K562 (cell line): ENCODE data around the gene PTGER3.

Experiments used
- CHCHD3 ChIP-seq: fragments of 250-450 bp; sonication (Bioruptor Pico); IDR thresholded peaks from 2 replicates; pipeline ENCODE4 v2.1.2; 2022; ENCODE audit warnings: mild to moderate bottlenecking
- CTCF ChIP-seq, 3 experiments: IDR thresholded peaks in 2 of 3; conservative IDR thresholded peaks in 1 of 3; 2 replicates each; pipeline ENCODE4 v1.5.1; 2011 to 2012; ENCODE audit warnings: low read length in 3 of 3, mild to moderate bottlenecking in 3 of 3, control low read depth in 2 of 3, improper control_type of control experiment in 1 of 3, inconsistent platforms in 1 of 3, low read depth in 1 of 3, mixed read lengths in 1 of 3, moderate library complexity in 1 of 3; ENCODE audit not compliant: insufficient read depth in 2 of 3
- POLR2AphosphoS5 ChIP-seq: IDR thresholded peaks from 2 replicates; pipeline ENCODE4 v1.6.1; 2011; ENCODE audit warnings: mild to moderate bottlenecking, low read depth, low read length, moderate library complexity; ENCODE audit not compliant: control insufficient read depth, insufficient read depth
- RAD21 ChIP-seq, 2 experiments: fragments of 250-450 bp in 1 of 2; fragments of 450-650 bp in 1 of 2; sonication (Bioruptor Pico) in 1 of 2; formaldehyde crosslinking in 1 of 2; IDR thresholded peaks in 1 of 2; conservative IDR thresholded peaks in 1 of 2; 2 replicates each; pipeline versions ENCODE4 v1.4.0 to v1.8.0; 2020 to 2022; ENCODE audit warnings: mild to moderate bottlenecking in 2 of 2, moderate library complexity in 1 of 2
- ZC3H11A ChIP-seq: IDR thresholded peaks from 2 replicates; pipeline ENCODE4 v1.6.1; 2012; ENCODE audit warnings: low read depth, low read length, improper control_type of control experiment

DNA sequence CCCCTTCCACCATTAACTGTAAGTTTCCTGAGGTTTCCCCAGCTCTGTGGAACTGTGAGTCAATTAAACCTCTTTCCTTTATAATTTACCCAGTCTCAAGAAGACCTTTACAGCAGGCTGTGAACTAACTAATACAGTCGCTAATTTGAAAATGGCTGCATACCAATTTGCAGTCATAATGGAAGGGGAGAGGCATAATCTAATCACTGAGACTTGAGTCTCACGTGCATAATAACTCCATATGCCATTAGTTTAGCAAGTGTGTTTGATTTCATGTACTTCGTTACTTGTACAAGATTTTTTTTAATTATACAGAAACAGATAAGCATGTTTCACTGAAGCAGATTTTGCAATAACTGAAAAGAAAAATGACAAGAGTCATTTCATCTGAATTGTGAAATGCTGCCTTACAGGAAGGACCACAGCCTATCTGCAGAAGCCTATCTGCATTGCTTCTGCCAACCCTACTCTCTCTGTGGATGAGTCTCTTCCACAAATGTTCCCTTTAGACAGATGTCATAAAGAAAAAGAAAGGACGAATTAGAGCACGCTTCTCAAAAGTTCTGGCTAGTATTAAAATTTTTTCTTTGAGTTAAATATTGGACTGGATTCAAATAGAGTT lies 99.1 kb downstream of the PTGER3 start:
- TF ChIP-seq POLR2AphosphoS5 (no peak), CTCF (IDR thresholded peaks at IDR 0.05 in 2 of 3, conservative IDR thresholded peaks at IDR 0.05 in 1 of 3; ENCODE audit: insufficient read depth in 2 of 3, low read depth in 1 of 3, low read length in 3 of 3) (no peak), CHCHD3 (CRISPR knock-in tag) (no peak), RAD21 (CRISPR knock-in tag; conservative IDR thresholded peaks at IDR 0.05 in 1 of 2, IDR thresholded peaks at IDR 0.05 in 1 of 2) (no peak), ZC3H11A (no peak)
